ENCODE measurements around the gene SLC35E1. TPM values are rescaled to one million over a fixed set of nuclear protein-coding genes. Genes with fewer than 3 reads are reported as not detected.

SLC35E1 gene
- total RNA-seq, 1 donor from 2014 or later = 29.7 TPM

DNA sequence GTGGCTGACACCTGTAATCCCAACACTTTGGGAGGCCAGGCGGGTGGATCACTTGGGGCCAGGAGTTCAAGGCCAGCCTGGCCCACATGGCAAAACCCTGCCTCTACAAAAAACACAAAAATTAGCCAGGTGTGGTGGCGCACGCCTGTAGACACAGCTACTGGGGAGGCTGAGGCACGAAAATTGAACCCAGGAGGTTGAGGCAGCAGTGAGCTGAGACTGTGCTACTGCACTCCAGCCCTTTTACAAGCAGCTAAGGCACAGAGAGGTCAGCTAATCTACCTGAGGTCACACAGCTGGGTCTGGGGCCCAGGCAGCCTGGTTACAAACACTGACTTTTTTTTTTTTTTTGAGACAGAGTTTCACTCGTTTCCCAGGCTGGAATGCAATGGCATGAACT, 28.6 kb upstream of the SLC35E1 start:
- Mint-ChIP-seq H3K4me1 (ENCODE audit: unreplicated experiment) (peaks cover 5% of the 10 kb centered on the region), H3K27me3 (ENCODE audit: unreplicated experiment) (peaks cover 2% of the 10 kb centered on the region), H3K27ac (ENCODE audit: unreplicated experiment) (no peak overlapping the region), H3K4me3 (ENCODE audit: unreplicated experiment) (no peak overlapping the region), H3K36me3 (ENCODE audit: low read depth, unreplicated experiment) (peaks cover 6% of the 10 kb centered on the region), H3K9me3 (ENCODE audit: unreplicated experiment) (no peaks in the 10 kb centered on the region)
- TF ChIP-seq, protein P1, sequence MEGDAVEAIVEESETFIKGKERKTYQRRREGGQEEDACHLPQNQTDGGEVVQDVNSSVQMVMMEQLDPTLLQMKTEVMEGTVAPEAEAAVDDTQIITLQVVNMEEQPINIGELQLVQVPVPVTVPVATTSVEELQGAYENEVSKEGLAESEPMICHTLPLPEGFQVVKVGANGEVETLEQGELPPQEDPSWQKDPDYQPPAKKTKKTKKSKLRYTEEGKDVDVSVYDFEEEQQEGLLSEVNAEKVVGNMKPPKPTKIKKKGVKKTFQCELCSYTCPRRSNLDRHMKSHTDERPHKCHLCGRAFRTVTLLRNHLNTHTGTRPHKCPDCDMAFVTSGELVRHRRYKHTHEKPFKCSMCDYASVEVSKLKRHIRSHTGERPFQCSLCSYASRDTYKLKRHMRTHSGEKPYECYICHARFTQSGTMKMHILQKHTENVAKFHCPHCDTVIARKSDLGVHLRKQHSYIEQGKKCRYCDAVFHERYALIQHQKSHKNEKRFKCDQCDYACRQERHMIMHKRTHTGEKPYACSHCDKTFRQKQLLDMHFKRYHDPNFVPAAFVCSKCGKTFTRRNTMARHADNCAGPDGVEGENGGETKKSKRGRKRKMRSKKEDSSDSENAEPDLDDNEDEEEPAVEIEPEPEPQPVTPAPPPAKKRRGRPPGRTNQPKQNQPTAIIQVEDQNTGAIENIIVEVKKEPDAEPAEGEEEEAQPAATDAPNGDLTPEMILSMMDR (IDR thresholded peaks at IDR 0.05; ENCODE audit: unreplicated experiment) = no peak
- no peak for DNase-seq (ENCODE audit: low spot score)

DNA sequence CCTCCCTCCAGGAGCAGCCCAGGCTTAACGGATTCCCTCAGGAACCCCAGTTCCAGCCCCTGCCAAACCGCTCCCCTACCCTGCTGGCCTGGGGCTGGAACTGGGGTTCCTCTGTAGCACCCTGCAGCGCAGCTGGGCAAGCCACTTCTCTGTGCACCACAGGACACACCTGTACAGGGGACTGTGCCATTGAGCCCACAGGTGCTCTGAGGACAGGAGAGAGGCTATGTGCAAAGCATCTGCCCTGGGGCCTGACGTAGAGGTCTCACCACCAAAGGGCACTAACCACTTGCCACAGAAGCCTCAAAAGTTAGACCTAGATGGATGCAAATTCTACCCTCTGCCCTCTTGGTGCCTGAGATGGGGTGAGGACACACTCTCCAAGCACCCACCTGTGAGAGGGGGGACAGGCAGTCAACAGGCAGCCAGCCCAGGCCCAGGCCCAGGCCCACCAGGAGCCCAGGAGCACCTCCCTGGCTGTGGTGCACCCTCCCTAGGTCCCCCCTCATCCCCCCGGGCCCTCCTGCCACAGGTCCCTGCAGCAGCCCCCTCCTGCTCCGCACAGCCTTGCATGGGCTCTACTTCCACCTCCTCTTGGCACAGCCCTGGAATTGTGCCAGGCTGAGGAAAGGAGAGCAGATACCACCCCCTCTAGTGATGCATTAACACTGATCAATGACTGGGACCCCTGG, 27.6 kb upstream of the SLC35E1 start:
- no peak for DNase-seq (ENCODE audit: low spot score)
- Mint-ChIP-seq H3K36me3 (ENCODE audit: low read depth, unreplicated experiment) (peaks cover 3% of the 10 kb centered on the region), H3K9me3 (ENCODE audit: unreplicated experiment) (no peaks in the 10 kb centered on the region), H3K4me3 (ENCODE audit: unreplicated experiment) (no peak overlapping the region), H3K27ac (ENCODE audit: unreplicated experiment) (no peak overlapping the region), H3K4me1 (ENCODE audit: unreplicated experiment) (peaks cover 11% of the 10 kb centered on the region), H3K27me3 (ENCODE audit: unreplicated experiment) (peaks cover 3% of the 10 kb centered on the region)
- TF ChIP-seq, protein P1 (IDR thresholded peaks at IDR 0.05; ENCODE audit: unreplicated experiment) = no peak

DNA sequence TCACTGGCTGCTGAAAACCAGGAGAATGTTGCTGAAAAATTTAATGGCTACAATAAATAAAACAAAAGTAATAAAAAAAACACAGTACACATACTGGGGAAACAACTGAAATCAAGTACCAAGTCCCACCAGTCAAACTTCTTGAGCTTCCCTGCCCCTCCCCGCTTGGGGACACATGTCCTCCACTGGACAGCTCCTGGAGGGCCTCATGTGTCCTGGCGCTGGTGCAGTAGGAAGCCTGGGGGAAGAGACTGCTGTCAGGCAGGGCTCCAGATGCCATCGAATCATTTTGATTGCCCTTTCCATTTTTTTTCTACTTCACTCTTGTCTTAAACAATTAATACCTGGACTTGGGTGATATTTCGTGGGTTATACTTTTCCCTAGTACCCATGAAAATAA, 26.6 kb upstream of the SLC35E1 start:
- no peak overlapping the region for H3K27ac Mint-ChIP-seq (ENCODE audit: unreplicated experiment)
- H3K4me1 Mint-ChIP-seq (ENCODE audit: unreplicated experiment) = peaks cover 20% of the 10 kb centered on the region

DNA sequence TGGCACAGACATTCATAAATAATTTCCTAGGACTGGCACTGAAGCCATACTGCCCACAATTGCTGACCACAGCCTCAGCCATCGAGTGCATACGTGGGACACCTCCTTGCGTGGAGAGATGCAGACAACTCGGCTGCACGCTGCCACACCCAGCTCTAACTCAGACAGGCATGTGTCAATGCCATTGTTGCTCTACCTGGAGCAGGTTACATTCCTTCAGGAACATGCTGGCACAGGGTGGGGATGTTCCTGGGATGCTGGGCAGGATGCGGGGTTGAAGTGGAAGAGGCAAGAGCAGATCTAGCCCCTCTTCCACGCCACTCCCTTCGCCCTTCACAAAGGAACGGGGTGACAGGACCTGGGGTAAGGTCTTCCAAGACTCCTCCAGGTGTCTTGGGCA, 24.2 kb upstream of the SLC35E1 start:
- DNase-seq (ENCODE audit: low spot score) = no peak
- H3K4me3 Mint-ChIP-seq (ENCODE audit: unreplicated experiment) = no peak overlapping the region
- no peaks in the 10 kb centered on the region for H3K9me3 Mint-ChIP-seq (ENCODE audit: unreplicated experiment)
- H3K4me1 Mint-ChIP-seq (ENCODE audit: unreplicated experiment) = peaks cover 45% of the 10 kb centered on the region
- H3K36me3 Mint-ChIP-seq (ENCODE audit: low read depth, unreplicated experiment) = peaks cover 3% of the 10 kb centered on the region
- H3K27me3 Mint-ChIP-seq (ENCODE audit: unreplicated experiment) = peaks cover 7% of the 10 kb centered on the region
- TF ChIP-seq, protein P1 (IDR thresholded peaks at IDR 0.05; ENCODE audit: unreplicated experiment) = no peak
- no peak overlapping the region for H3K27ac Mint-ChIP-seq (ENCODE audit: unreplicated experiment)

More for the DNA sequence above, 26.6 kb upstream of the SLC35E1 start:
- H3K27me3 Mint-ChIP-seq (ENCODE audit: unreplicated experiment) = peaks cover 4% of the 10 kb centered on the region
- H3K9me3 Mint-ChIP-seq (ENCODE audit: unreplicated experiment) = no peaks in the 10 kb centered on the region
- TF ChIP-seq, protein P1 (IDR thresholded peaks at IDR 0.05; ENCODE audit: unreplicated experiment) = no peak
- peaks cover 3% of the 10 kb centered on the region for H3K36me3 Mint-ChIP-seq (ENCODE audit: low read depth, unreplicated experiment)
- H3K4me3 Mint-ChIP-seq (ENCODE audit: unreplicated experiment) = no peak overlapping the region
- DNase-seq (ENCODE audit: low spot score) = no peak

DNA sequence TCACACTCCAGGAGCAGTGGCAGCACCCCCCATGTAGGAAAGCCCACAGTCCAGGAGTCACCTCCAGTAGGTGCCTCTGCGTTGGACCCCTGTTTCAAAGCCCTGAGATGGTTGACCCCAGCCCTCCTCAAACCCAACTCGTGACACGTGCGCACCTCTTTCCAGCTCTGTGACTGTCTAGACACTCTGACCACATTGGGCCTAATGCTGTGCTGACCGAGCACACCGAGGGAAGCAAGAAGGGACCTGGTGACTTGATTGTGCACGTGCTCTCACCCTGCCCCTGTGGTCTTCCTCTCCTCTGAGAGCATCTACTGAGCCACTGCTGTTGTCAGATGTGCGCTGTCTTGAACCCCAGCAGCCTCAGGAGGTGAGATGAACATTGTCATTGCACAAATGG, 22.9 kb upstream of the SLC35E1 start:
- peaks cover 3% of the 10 kb centered on the region for H3K36me3 Mint-ChIP-seq (ENCODE audit: low read depth, unreplicated experiment)
- TF ChIP-seq, protein P1 (IDR thresholded peaks at IDR 0.05; ENCODE audit: unreplicated experiment) = no peak
- H3K4me3 Mint-ChIP-seq (ENCODE audit: unreplicated experiment) = no peak overlapping the region
- H3K9me3 Mint-ChIP-seq (ENCODE audit: unreplicated experiment) = no peaks in the 10 kb centered on the region
- no peak overlapping the region for H3K27ac Mint-ChIP-seq (ENCODE audit: unreplicated experiment)
- peaks cover 48% of the 10 kb centered on the region for H3K4me1 Mint-ChIP-seq (ENCODE audit: unreplicated experiment)
- H3K27me3 Mint-ChIP-seq (ENCODE audit: unreplicated experiment) = peaks cover 7% of the 10 kb centered on the region
- no peak for DNase-seq (ENCODE audit: low spot score)
